ENCODE measurements around the gene IL4.
"Not testable (repeated sequence)": the region's sequence is repeated elsewhere in the genome, so short reads cannot be mapped to it uniquely, and the experiment has no call there.

IL4 gene

DNA sequence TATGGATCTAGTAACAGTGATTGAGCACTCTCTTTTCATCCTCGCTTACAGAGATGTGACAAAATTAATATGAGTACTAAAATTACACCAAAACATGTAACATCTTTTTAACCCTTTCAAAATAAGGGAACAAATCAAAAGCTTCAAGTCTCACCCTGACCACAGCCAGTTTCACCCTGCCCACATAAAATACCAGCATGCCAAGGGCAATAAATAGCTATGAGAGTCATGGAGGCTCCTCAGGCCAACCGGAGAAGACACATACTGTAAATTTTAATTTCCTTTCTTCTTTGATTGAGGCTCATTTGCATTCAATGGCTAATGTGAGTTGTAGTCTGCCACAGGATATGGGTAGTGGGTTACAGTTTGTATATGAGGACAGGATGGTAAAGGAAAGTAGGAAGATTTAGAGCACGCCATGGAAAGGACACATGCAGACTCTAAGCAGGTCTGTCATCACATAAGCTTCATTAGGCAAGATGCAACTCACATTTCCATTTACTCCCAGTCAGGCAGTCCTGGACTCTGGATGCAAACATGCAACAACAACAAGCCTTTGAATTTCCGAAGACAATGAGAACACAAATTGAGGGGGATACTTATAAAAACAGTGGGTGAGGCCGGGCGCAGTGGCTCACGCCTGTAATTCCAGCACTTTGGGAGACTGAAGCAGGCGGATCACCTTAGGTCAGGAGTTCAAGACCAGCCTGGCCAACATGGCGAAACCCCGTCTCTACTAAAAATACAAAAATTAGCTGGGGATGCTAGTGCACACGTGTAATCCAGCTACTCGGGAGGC lies 11.3 kb downstream of the IL4 start:
- H3K9me3 ChIP-seq (ENCODE audit: control insufficient read depth, insufficient read depth, low read depth, low read length) = no peaks in the 10 kb centered on the region
- H3K27me3 ChIP-seq (ENCODE audit: control insufficient read depth, insufficient read depth, low read length) = no peaks in the 10 kb centered on the region
- H3K4me1 ChIP-seq (ENCODE audit: control insufficient read depth, insufficient read depth, low read length) = peaks cover 2% of the 10 kb centered on the region; the same call in 1 of the 2 replicates
- H3K27ac ChIP-seq (ENCODE audit: low read depth, low read length) = no peak overlapping the region
- H3K9ac ChIP-seq (ENCODE audit: low read length) = no peak overlapping the region
- H3K4me3 ChIP-seq (ENCODE audit: low read depth, low read length) = no peak overlapping the region
- no peaks in the 10 kb centered on the region for H3K36me3 ChIP-seq (ENCODE audit: control insufficient read depth, insufficient read depth, low read length)

DNA sequence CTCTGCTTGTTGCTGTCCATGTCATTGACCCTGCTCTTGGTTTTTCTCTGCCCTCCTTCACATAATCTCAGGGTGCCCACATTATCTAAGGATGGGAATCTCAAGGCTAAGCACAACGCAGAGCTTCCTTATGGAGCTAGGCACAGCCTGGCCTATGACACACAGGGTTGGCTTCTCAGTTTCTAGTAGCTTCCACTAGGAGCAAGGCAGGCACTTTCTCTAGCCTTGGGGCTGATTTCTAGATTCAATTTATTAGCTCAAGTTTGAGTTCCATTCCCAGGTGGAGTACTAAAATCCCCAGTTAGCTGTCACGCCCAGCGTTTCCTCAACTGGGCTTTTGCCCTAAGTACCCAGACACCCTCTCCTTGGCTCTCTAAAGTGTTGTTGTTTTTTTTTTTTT lies 12.4 kb downstream of the IL4 start:
- Histone ChIP-seq H3K36me3 (ENCODE audit: control insufficient read depth, insufficient read depth, low read length) (no peaks in the 10 kb centered on the region), H3K27ac (ENCODE audit: low read depth, low read length) (no peak overlapping the region), H3K27me3 (ENCODE audit: control insufficient read depth, insufficient read depth, low read length) (no peaks in the 10 kb centered on the region), H3K4me3 (ENCODE audit: low read depth, low read length) (no peak overlapping the region), H3K9ac (ENCODE audit: low read length) (no peak overlapping the region), H3K9me3 (ENCODE audit: control insufficient read depth, insufficient read depth, low read depth, low read length) (no peaks in the 10 kb centered on the region), H3K4me1 (ENCODE audit: control insufficient read depth, insufficient read depth, low read length) (no peaks in the 10 kb centered on the region)

DNA sequence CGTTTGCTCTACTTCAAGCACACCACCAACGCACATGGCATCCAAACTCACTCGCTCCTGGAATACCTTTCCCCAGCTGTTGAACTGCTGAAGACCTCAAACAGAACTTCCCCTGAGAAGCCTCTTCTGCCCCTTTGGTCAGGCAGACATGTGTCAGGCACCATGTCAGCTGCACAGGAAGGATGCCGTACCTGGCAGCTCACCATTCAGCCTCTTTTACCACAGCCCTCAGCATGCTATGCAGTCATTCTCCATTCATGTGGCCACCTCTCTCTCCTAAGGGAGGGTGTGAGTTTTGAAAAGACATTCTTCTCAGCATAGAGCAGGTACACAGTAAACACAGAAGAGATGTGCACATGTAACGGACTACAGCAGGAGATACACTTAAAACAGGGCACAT lies 14.2 kb downstream of the IL4 start:
- Histone ChIP-seq H3K27me3 (ENCODE audit: control insufficient read depth, insufficient read depth, low read length) (no peaks in the 10 kb centered on the region), H3K27ac (ENCODE audit: low read depth, low read length) (no peak overlapping the region), H3K4me1 (ENCODE audit: control insufficient read depth, insufficient read depth, low read length) (no peaks in the 10 kb centered on the region), H3K9ac (ENCODE audit: low read length) (no peak overlapping the region), H3K4me3 (ENCODE audit: low read depth, low read length) (no peak overlapping the region), H3K36me3 (ENCODE audit: control insufficient read depth, insufficient read depth, low read length) (no peaks in the 10 kb centered on the region), H3K9me3 (ENCODE audit: control insufficient read depth, insufficient read depth, low read depth, low read length) (no peaks in the 10 kb centered on the region)

DNA sequence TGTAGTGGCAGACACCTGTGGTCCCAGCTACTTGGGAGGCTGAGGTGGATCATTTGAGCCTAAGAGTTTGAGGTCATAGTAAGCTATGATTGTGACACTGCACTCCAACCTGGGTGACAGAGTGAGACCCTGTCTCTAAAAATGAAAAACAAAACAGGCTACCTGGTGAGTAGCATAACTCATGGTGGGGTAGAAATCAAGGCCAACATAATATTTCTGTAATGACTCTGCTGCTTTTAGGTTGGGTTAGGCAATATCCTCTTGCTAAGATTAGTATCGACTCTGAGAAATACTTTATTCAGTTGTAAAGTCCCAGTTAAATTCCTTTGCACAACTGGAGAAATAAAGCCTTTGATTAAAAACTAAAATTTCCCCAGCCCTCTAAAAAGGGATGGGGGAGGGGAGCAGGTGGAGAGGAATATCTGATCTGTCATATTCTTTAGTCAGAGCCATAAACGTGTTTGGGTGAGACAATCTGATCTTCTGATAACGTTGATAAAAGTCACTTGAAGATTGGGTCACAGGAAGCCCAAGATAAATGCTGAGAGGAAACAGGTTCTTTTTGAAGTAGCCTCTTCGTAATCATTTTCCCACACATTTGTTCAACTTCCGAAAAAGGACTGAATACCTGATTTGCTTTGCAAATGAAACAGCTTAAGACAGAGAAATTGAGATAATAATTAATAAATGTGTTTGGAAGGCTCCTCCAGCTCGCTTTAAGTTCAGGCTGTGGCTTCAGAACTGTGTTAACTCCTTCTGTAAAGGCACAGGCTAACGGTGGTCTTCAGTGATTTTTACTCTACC lies 14.9 kb downstream of the IL4 start:
- no peaks in the 10 kb centered on the region for H3K4me1 ChIP-seq (ENCODE audit: control insufficient read depth, insufficient read depth, low read length)
- H3K27me3 ChIP-seq (ENCODE audit: control insufficient read depth, insufficient read depth, low read length) = no peaks in the 10 kb centered on the region
- no peaks in the 10 kb centered on the region for H3K36me3 ChIP-seq (ENCODE audit: control insufficient read depth, insufficient read depth, low read length)
- H3K9ac ChIP-seq (ENCODE audit: low read length) = no peak overlapping the region
- H3K4me3 ChIP-seq (ENCODE audit: low read depth, low read length) = no peak overlapping the region
- H3K9me3 ChIP-seq (ENCODE audit: control insufficient read depth, insufficient read depth, low read depth, low read length) = no peaks in the 10 kb centered on the region
- H3K27ac ChIP-seq (ENCODE audit: low read depth, low read length) = no peak overlapping the region

DNA sequence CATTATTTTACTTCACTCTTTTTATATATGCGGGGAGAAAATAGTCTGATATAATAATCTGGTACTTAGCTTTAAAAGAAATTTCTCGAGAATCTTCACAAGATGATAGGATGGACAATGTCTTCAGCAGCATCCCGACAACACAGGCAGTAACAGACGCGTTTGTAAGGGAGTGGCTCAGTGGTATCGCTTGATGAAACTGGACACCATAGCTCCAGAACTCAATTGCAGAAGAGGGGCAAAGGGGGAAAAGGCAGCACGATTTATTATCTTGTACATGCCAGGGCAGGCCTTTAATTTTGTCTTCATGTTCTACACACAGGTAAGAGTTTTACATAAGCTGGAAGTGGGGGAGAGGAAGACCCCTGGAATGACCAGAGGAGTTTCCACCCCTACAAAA lies 15.7 kb downstream of the IL4 start:
- no peaks in the 10 kb centered on the region for H3K36me3 ChIP-seq (ENCODE audit: control insufficient read depth, insufficient read depth, low read length)
- no peak overlapping the region for H3K4me3 ChIP-seq (ENCODE audit: low read depth, low read length)
- H3K9me3 ChIP-seq (ENCODE audit: control insufficient read depth, insufficient read depth, low read depth, low read length) = no peaks in the 10 kb centered on the region
- no peaks in the 10 kb centered on the region for H3K4me1 ChIP-seq (ENCODE audit: control insufficient read depth, insufficient read depth, low read length)
- no peaks in the 10 kb centered on the region for H3K27me3 ChIP-seq (ENCODE audit: control insufficient read depth, insufficient read depth, low read length)
- H3K9ac ChIP-seq (ENCODE audit: low read length) = no peak overlapping the region
- H3K27ac ChIP-seq (ENCODE audit: low read depth, low read length) = no peak overlapping the region

DNA sequence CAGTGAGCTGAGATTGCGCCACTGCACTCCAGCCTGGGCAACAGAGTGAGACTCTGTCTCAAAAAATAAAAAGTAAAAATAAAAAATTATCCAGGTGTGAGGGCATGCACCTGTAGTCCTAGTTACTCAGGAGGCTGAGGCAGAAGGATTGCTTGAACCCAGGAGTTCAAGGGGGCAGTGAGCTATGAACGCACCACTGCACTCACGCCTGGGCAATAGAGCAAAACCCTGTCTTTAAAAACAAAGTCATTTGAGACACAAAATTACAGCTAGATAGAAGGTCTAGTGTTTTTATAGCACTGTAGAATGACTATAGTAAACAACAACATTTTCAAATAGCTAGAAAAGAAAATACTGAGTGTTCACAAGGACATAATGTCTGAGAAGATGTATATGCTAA lies 16.4 kb downstream of the IL4 start:
- Histone ChIP-seq H3K27ac (ENCODE audit: low read depth, low read length) (no peak overlapping the region), H3K4me3 (ENCODE audit: low read depth, low read length) (no peak overlapping the region), H3K4me1 (ENCODE audit: control insufficient read depth, insufficient read depth, low read length) (no peaks in the 10 kb centered on the region), H3K27me3 (ENCODE audit: control insufficient read depth, insufficient read depth, low read length) (no peaks in the 10 kb centered on the region), H3K9ac (ENCODE audit: low read length) (no peak overlapping the region), H3K9me3 (ENCODE audit: control insufficient read depth, insufficient read depth, low read depth, low read length) (no peaks in the 10 kb centered on the region), H3K36me3 (ENCODE audit: control insufficient read depth, insufficient read depth, low read length) (no peaks in the 10 kb centered on the region)

DNA sequence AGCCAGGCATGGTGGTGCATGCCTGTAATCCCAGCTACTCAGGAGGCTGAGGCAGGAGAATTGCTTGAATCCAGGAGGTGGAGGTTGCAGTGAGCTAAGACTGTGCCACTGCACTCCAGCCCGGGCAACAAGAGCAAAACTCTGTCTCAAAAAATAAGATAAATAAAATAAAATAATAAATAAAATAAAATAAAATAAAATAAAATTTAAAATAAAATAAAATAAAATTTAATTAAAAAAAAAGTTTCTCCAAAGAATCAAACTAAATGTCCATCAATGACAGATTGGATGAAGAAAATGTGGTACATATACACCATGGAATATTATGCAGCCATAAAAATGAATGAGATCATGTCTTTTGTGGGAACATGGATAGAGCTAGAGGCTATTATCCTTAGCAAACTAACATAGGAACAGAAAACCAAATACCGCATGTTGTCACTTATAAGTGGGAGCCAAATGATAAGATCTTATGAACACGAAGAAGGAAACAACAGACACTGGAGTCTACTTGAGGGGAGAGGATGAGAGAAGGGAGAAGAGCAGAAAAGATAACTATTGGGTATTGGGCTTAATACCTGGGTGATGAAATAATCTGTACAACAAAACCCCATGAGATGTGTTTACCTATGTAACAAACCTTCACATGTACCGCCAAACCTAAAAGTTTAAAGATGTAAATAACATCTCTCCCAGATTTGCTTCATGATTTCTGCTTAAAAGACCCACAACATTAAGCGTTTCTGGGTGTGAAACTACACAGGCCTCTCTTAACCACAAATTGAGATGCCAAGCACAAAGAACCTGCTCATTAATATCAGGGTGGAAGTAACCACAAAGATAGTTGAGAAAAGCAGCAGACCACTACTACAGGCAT lies 18.2 kb downstream of the IL4 start:
- H3K9me3 ChIP-seq (ENCODE audit: control insufficient read depth, insufficient read depth, low read depth, low read length); H3K9ac ChIP-seq (ENCODE audit: low read length); H3K27ac ChIP-seq (ENCODE audit: low read depth, low read length); H3K27me3 ChIP-seq (ENCODE audit: control insufficient read depth, insufficient read depth, low read length); H3K4me3 ChIP-seq (ENCODE audit: low read depth, low read length); H3K36me3 ChIP-seq (ENCODE audit: control insufficient read depth, insufficient read depth, low read length); H3K4me1 ChIP-seq (ENCODE audit: control insufficient read depth, insufficient read depth, low read length): not testable (repeated sequence)

DNA sequence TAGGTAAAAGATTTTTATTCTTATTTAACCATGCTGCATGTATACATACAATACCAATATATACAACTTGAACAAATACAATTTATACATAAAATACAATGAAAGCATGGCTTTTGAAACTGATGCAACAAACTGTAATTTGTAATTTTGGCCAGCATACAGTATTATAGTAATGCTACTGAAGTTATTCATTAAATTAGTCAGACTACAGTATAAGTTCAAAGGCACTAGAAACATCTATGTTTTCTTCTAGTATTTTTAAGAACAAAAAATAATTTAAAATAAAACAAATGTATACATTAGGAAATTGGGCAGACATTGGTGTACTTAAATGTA lies 18.8 kb downstream of the IL4 start:
- Histone ChIP-seq H3K4me1 (ENCODE audit: control insufficient read depth, insufficient read depth, low read length) (no peaks in the 10 kb centered on the region), H3K9ac (ENCODE audit: low read length) (no peak overlapping the region), H3K4me3 (ENCODE audit: low read depth, low read length) (no peak overlapping the region), H3K27ac (ENCODE audit: low read depth, low read length) (no peak overlapping the region), H3K9me3 (ENCODE audit: control insufficient read depth, insufficient read depth, low read depth, low read length) (no peaks in the 10 kb centered on the region), H3K36me3 (ENCODE audit: control insufficient read depth, insufficient read depth, low read length) (no peaks in the 10 kb centered on the region), H3K27me3 (ENCODE audit: control insufficient read depth, insufficient read depth, low read length) (no peaks in the 10 kb centered on the region)

DNA sequence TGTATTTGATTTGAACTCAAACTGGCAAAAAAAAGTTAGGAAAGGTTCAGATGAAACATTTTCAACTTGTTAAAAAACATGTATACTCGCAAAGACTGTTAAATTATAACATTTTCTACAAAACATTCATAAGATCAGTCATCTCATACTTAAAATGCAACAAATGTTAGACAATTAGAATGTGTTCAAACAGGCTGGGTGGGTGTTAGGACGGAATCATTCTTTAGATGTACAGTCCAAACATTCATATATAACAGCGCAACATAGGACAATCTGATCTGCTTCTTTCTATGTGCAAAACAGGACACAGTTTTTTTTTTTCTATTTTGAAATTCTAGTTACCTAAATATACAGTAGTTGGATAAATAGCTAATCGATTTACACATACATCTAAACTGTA lies 22.2 kb downstream of the IL4 start:
- Histone ChIP-seq H3K4me1 (ENCODE audit: control insufficient read depth, insufficient read depth, low read length) (no peaks in the 10 kb centered on the region), H3K36me3 (ENCODE audit: control insufficient read depth, insufficient read depth, low read length) (peaks cover 3% of the 10 kb centered on the region; the same call in 1 of the 2 replicates), H3K27ac (ENCODE audit: low read depth, low read length) (no peak overlapping the region), H3K27me3 (ENCODE audit: control insufficient read depth, insufficient read depth, low read length) (no peaks in the 10 kb centered on the region), H3K9ac (ENCODE audit: low read length) (no peak overlapping the region), H3K9me3 (ENCODE audit: control insufficient read depth, insufficient read depth, low read depth, low read length) (no peaks in the 10 kb centered on the region), H3K4me3 (ENCODE audit: low read depth, low read length) (no peak overlapping the region)

DNA sequence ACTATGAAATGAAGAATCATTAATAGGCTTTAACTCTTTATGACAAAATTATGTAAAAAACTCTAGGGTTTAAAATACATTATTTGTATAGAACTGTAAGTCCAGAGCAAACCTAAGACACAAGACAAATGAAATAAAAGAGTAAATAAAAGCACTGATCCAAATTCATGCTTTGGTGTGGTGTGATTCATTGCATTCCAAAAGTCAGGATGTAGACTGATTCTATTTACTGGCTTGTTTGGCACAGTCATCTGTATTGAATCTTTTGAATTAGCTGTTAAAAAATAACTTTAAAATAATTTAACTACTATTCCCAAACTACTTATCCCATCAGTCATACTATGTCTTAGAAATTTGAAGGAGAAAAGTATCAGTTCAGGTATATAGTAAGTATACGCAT lies 31.1 kb downstream of the IL4 start:
- H3K9me3 ChIP-seq (ENCODE audit: control insufficient read depth, insufficient read depth, low read depth, low read length) = no peaks in the 10 kb centered on the region
- H3K27ac ChIP-seq (ENCODE audit: low read depth, low read length) = no peak overlapping the region
- no peaks in the 10 kb centered on the region for H3K27me3 ChIP-seq (ENCODE audit: control insufficient read depth, insufficient read depth, low read length)
- no peaks in the 10 kb centered on the region for H3K4me1 ChIP-seq (ENCODE audit: control insufficient read depth, insufficient read depth, low read length)
- H3K9ac ChIP-seq (ENCODE audit: low read length) = no peak overlapping the region
- peaks cover 16% of the 10 kb centered on the region for H3K36me3 ChIP-seq (ENCODE audit: control insufficient read depth, insufficient read depth, low read length)
- no peak overlapping the region for H3K4me3 ChIP-seq (ENCODE audit: low read depth, low read length)

DNA sequence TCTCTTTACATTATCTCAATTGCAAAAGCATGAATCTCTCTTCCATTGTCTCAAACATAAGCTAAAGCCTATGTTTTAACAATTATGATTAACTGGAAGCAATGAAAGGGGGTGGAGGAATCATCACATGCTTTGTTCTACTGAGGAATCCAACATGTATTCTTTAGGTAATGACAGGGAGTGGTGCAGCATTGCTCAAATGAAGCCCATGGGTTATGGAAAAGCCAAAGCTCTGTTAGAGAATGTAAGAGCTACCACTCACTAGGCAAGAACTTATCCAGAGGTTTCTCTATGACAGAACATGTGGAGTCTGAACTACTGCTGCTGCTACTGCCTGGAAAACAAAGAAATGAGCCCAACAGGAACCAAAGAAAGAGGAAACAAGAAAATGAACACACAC lies 34.9 kb downstream of the IL4 start:
- no peak overlapping the region for H3K9ac ChIP-seq (ENCODE audit: low read length)
- H3K4me3 ChIP-seq (ENCODE audit: low read depth, low read length) = no peak overlapping the region
- H3K27me3 ChIP-seq (ENCODE audit: control insufficient read depth, insufficient read depth, low read length) = no peaks in the 10 kb centered on the region
- H3K9me3 ChIP-seq (ENCODE audit: control insufficient read depth, insufficient read depth, low read depth, low read length) = no peaks in the 10 kb centered on the region
- H3K4me1 ChIP-seq (ENCODE audit: control insufficient read depth, insufficient read depth, low read length) = no peaks in the 10 kb centered on the region
- H3K27ac ChIP-seq (ENCODE audit: low read depth, low read length) = no peak overlapping the region
- no peaks in the 10 kb centered on the region for H3K36me3 ChIP-seq (ENCODE audit: control insufficient read depth, insufficient read depth, low read length)

All from HUES6 (cell line).